Activated naive CD4-positive, alpha-beta T cell treated with anti-CD3 and anti-CD28 coated beads, Interleukin-2, amount 50 U/mL, for 24 hours (primary cell): Measurements from ENCODE around the gene NPIPB9.
"Not testable (repeated sequence)": the region's sequence is repeated elsewhere in the genome, so short reads cannot be mapped to it uniquely, and the experiment has no call there.

ENCODE experiments used
- H3K27ac Mint-ChIP-seq: one replicate; pipeline ENCODE4 v1.8.0; 2021; ENCODE audit warnings: mild to moderate bottlenecking, mixed read lengths
- H3K27me3 Mint-ChIP-seq: one replicate; pipeline ENCODE4 v1.8.0; 2021; ENCODE audit warnings: mixed read lengths
- H3K36me3 Mint-ChIP-seq: one replicate; pipeline ENCODE4 v1.8.0; 2021; ENCODE audit warnings: mixed read lengths
- H3K4me1 Mint-ChIP-seq: one replicate; pipeline ENCODE4 v1.8.0; 2021; ENCODE audit warnings: mixed read lengths
- H3K4me3 Mint-ChIP-seq: one replicate; pipeline ENCODE4 v1.8.0; 2021; ENCODE audit warnings: mild to moderate bottlenecking, mixed read lengths
- H3K9me3 Mint-ChIP-seq: one replicate; pipeline ENCODE4 v1.8.0; 2021; ENCODE audit warnings: mixed read lengths

NPIPB9 gene

DNA sequence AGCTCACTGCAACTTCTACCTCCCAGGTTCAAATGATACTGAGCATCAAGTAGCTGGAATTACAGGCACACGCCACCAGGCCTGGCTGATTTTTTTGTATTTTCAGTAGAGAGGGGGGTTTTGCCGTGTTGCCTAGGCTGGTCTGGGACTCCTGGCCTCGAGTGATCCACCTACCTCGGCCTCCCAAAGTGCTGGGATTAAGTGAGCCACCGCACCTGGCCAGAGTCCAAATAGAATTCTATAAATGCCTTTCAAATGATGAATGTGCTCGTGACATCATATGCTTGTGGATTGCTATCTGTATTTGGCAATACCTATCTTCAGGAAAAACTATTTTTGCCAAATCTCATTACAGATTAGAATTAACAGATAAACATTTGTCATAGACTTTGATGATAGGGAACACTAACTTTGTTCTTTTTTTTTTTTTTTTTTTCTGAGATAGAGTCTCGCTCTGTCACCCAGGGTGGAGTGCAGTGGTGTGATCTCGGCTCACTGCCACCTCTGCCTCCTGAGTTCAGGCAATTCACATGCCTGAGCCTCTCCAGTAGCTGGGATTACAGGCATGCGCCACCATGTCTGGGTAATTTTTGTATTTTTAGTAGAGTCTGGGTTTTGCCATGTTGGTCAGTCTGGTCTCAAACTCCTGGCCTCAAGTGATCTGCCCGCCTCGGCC is 56.0 kb downstream of the NPIPB9 start:
- H3K4me1 Mint-ChIP-seq, H3K4me3 Mint-ChIP-seq, H3K9me3 Mint-ChIP-seq, H3K27ac Mint-ChIP-seq, H3K27me3 Mint-ChIP-seq, H3K36me3 Mint-ChIP-seq: not testable (repeated sequence)

DNA sequence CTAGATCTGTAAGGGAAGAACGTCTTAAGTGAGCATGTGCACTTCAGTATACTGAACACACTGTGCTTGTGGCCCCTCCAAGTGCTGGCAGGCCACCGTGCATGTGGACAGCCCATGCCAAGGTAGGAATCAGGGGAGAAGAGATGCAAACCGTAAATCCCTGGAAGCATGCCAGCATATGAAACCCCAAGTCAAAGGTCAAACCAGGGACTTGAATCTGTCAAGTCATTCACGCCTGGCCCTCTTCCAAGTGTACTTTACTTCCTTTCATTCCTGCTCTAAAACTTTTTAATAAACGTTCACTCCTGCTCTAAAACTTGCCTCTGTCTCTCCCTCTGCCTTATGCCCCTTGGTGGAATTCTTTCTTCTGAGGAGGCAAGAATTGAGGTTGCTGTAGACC is 68.4 kb downstream of the NPIPB9 start:
- H3K9me3 Mint-ChIP-seq: no peaks in the 10 kb centered on the region
- H3K36me3 Mint-ChIP-seq: peaks cover 7% of the 10 kb centered on the region
- no peaks in the 10 kb centered on the region for H3K27me3 Mint-ChIP-seq
- H3K4me3 Mint-ChIP-seq: no peak overlapping the region
- peaks cover 14% of the 10 kb centered on the region for H3K4me1 Mint-ChIP-seq
- H3K27ac Mint-ChIP-seq: no peak overlapping the region

DNA sequence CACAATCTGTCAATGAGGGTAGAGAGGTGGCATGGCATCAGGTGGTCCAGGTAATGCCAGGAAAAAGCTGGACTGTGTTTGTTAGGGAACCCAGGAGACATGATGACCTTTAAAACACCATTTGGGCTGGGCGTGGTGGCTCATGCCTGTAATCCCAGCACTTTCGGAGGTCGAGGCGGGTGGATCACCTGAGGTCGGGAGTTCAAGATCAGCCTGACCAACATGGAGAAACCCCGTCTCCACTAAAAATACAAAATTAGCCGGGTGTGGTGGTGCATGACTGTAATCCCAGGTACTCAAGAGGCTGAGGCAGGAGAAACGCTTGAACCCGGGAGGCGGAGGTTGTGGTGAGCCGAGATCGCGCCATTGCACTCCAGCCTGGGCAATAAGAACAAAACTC is 69.0 kb downstream of the NPIPB9 start:
- Mint-ChIP-seq H3K27ac (peak overlapping the region; percentile 82), H3K4me1 (peaks cover 20% of the 10 kb centered on the region), H3K4me3 (peak overlapping the region; percentile 61), H3K36me3 (peaks cover 10% of the 10 kb centered on the region)
- not testable (repeated sequence) for H3K27me3 Mint-ChIP-seq, H3K9me3 Mint-ChIP-seq

DNA sequence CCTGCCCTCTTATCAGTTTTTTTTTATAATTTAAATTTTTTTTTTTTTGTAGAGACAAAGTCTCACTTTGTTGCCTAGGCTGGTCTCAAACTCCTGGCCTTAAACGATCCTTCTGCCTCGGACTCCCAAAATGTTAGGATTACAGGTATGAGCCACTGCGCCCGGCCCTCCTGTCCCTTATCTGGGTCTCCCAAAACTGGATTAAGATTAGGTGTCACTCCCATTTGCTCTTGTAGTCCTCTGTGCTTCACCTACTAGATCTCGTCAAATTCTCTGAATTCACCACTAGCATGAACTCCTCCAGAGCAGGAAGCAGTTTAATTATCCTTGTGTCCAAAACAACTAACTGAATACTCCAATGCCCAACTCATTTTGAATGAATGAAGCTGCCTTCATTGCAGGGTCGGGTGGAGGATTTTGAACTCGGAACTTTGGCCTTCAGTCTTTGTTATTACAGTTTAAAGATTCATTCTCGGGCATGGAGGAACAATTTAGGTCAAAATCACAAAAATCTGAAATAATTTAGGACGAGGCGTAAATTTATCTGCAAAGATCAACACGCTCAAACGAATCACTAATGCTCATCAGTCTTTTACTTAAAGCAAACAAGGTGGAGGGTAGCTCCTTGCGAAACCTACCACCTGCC is 70.4 kb downstream of the NPIPB9 start:
- H3K4me3 Mint-ChIP-seq: peak overlapping the region; percentile 91
- no peaks in the 10 kb centered on the region for H3K27me3 Mint-ChIP-seq
- H3K4me1 Mint-ChIP-seq: peaks cover 34% of the 10 kb centered on the region
- peaks cover 18% of the 10 kb centered on the region for H3K36me3 Mint-ChIP-seq
- H3K9me3 Mint-ChIP-seq: no peaks in the 10 kb centered on the region
- peak overlapping the region; percentile 77 for H3K27ac Mint-ChIP-seq
